GM12878 (cell line): Measurements from ENCODE around the gene OFD1. TPM values are rescaled to one million over a fixed set of nuclear protein-coding genes. Genes with fewer than 3 reads are reported as not detected.

ENCODE experiments used
- ATAC-seq: fragments of 200-7000 bp; cut with Tn5 transposase; 3 replicates; pipeline ENCODE4 v1.9.1; 2020; ENCODE audit warnings: mild to moderate bottlenecking, moderate library complexity
- BruUV-seq: library from RNA; stranded (reverse); fragments of 400-500 nt; replicated peaks from 2 replicates; lab custom pipeline; 2021; lab: Mats Ljungman, UMichigan
- CTCF ChIA-PET: fragments of 300-600 bp; sonication (Branson Sonifier 250); formaldehyde crosslinking; extraction: SDS; loops from one replicate; lab custom pipeline; 2021; ENCODE audit warnings: inconsistent platforms; lab: Yijun Ruan, JAX
- POLR2A ChIA-PET: fragments of 350-600 bp; formaldehyde crosslinking; extraction: SDS; loops from one replicate; lab custom pipeline; 2021; ENCODE audit warnings: inconsistent platforms; lab: Charles Lee
- RAD21 ChIA-PET: fragments of 300-600 bp; sonication (Branson Sonifier 250); formaldehyde crosslinking; loops from one replicate; lab custom pipeline; 2023; ENCODE audit warnings: antibody characterized with exemption; ENCODE audit not compliant: unreplicated experiment; lab: Charles Lee
- SMC1A ChIA-PET: fragments of 300-600 bp; sonication (Branson Sonifier 250); formaldehyde crosslinking; loops from one replicate; lab custom pipeline; 2023; ENCODE audit not compliant: unreplicated experiment, uncharacterized antibody; lab: Charles Lee
- DNase-seq: peaks from one replicate; pipeline ENCODE4 v3.0.0-alpha.2; 2011; ENCODE audit warnings: low read depth, low spot score
- FAIRE-seq: peaks from 3 replicates; lab custom pipeline; 2011; peaks lifted over from hg19 to GRCh38; lab: Jason Lieb, UNC
- H2AFZ ChIP-seq: 2 replicates; pipeline ENCODE4 v1.6.0; 2011; ENCODE audit warnings: low read depth, low read length, control low read depth; ENCODE audit not compliant: control insufficient read depth
- H3K27ac ChIP-seq: 2 replicates; pipeline ENCODE4 v1.5.1; 2011; ENCODE audit warnings: control low read depth; ENCODE audit not compliant: control insufficient read depth, insufficient read depth
- H3K27me3 ChIP-seq, 2 experiments: replicated peaks in 1 of 2; 2 replicates each; pipeline versions ENCODE4 v1.6.0 to v1.6.1; 2011; ENCODE audit warnings: low read length in 1 of 2; ENCODE audit not compliant: control insufficient read depth in 2 of 2, insufficient read depth in 2 of 2
- H3K36me3 ChIP-seq, 2 experiments: 2 replicates each; pipeline ENCODE4 v1.5.1; 2011; ENCODE audit warnings: low read length in 1 of 2; ENCODE audit not compliant: control insufficient read depth in 2 of 2, insufficient read depth in 2 of 2
- H3K4me1 ChIP-seq: 2 replicates; pipeline ENCODE4 v1.6.1; 2011; ENCODE audit warnings: mild to moderate bottlenecking, low read length, moderate library complexity, mixed read lengths; ENCODE audit not compliant: control insufficient read depth, insufficient read depth
- H3K4me2 ChIP-seq: 2 replicates; pipeline ENCODE4 v1.6.0; 2011; ENCODE audit warnings: control low read depth; ENCODE audit not compliant: control insufficient read depth, insufficient read depth
- H3K4me3 ChIP-seq: fragments of 200-600 bp; sonication (generic); 2 replicates; pipeline ENCODE4 v1.5.1; 2016
- H3K79me2 ChIP-seq: 2 replicates; pipeline ENCODE4 v1.6.0; 2011; ENCODE audit warnings: low read length; ENCODE audit not compliant: control insufficient read depth, insufficient read depth
- H3K9ac ChIP-seq: 2 replicates; pipeline ENCODE4 v1.8.0; 2011; ENCODE audit warnings: low read length, control low read depth, mixed read lengths; ENCODE audit not compliant: control insufficient read depth, insufficient read depth
- H3K9me3 ChIP-seq: replicated peaks from 3 replicates; pipeline ENCODE4 v1.5.1; 2011; ENCODE audit warnings: mild to moderate bottlenecking, low read length; ENCODE audit not compliant: control insufficient read depth, insufficient read depth
- H4K20me1 ChIP-seq: 2 replicates; pipeline ENCODE4 v1.6.0; 2011; ENCODE audit not compliant: control insufficient read depth, insufficient read depth
- CEBPZ ChIP-seq: fragments of 150-350 bp; IDR thresholded peaks from 2 replicates; pipeline ENCODE4 v1.6.1; 2016; ENCODE audit warnings: low read depth, low read length
- ESRRA ChIP-seq: IDR thresholded peaks from 2 replicates; pipeline ENCODE4 v1.6.1; 2012; ENCODE audit warnings: mild to moderate bottlenecking, low read length, improper control_type of control experiment
- IKZF1 ChIP-seq: fragments of 450-650 bp; conservative IDR thresholded peaks from 2 replicates; pipeline ENCODE4 v1.6.1; 2017; ENCODE audit warnings: antibody characterized with exemption, mild to moderate bottlenecking
- MAX ChIP-seq: IDR thresholded peaks from 2 replicates; pipeline ENCODE4 v1.6.1; 2012; ENCODE audit warnings: low read depth, low read length, improper control_type of control experiment
- NBN ChIP-seq: fragments of 450-650 bp; IDR thresholded peaks from 2 replicates; pipeline ENCODE4 v1.6.1; 2016
- RCOR1 ChIP-seq: conservative IDR thresholded peaks from 2 replicates; pipeline ENCODE4 v1.6.1; 2012; ENCODE audit warnings: low read depth, low read length, improper control_type of control experiment
- ZSCAN29 ChIP-seq: fragments of 450-650 bp; IDR thresholded peaks from 2 replicates; pipeline ENCODE4 v1.6.1; 2017; ENCODE audit warnings: mild to moderate bottlenecking, moderate library complexity
- WGBS: methylation state at CpG from one replicate; pipeline ENCODE4 v1.1.6; 2016; ENCODE audit warnings: low lambda C conversion rate; ENCODE audit not compliant: insufficient replicate concordance, insufficient coverage; ENCODE audit errors: missing lambda C conversion rate; 5-methylcytosine and 5-hydroxymethylcytosine counted together
- in situ Hi-C: fragments of 300-500 bp; cut with MboI; formaldehyde crosslinking; loops from 9 replicates; pipeline ENCODE4 v1.14.3; 2018; ENCODE audit warnings: mixed read lengths
- intact Hi-C: fragments of 100-400 bp; cut with micrococcal nuclease; formaldehyde crosslinking; loops from one replicate; pipeline ENCODE4 v1.14.2; 2022; ENCODE audit not compliant: unreplicated experiment
- polyA plus RNA-seq, 11 experiments: library from polyadenylated mRNA; depleted of rRNA in 4 of 11; unstranded in 6 of 11; stranded (reverse) in 5 of 11; fragments of >200 nt; fragmentation: Nextera tagmentation in 4 of 11; fragmentation: Illumina TruSeq in 1 of 11; extraction: Ambion mirVana in 4 of 11; extraction: Trizol in 1 of 11; gene quantifications; 1 replicate in 1 of 11; 2 replicates in 10 of 11; pipeline versions ENCODE4 v1.2.1 to v1.2.3, GENCODE V29; 2011 to 2016; ENCODE audit warnings: inconsistent platforms in 2 of 11, missing spikeins in 2 of 11, low read depth in 1 of 11
- total RNA-seq, 4 experiments: library from RNA; depleted of rRNA in 3 of 4; stranded (reverse); fragments of >200 nt in 3 of 4; fragmentation: Illumina TruSeq in 1 of 4; extraction: Trizol in 1 of 4; gene quantifications; 2 replicates each; pipeline versions ENCODE4 v1.2.1 to v1.2.3, GENCODE V29; 2013 to 2021

OFD1 gene
- total and polyA plus RNA-seq, 10 of the 15 experiments (the other 5 are each of a cell fraction or from before 2014, with no cell fraction given): 22.4 to 77.2 (median 34.1) TPM

- TF ChIP-seq CEBPZ: no peak
Measured at GRCh38 chrX:13774696-13775095, 40.1 kb downstream of the OFD1 start (continued).

DNA sequence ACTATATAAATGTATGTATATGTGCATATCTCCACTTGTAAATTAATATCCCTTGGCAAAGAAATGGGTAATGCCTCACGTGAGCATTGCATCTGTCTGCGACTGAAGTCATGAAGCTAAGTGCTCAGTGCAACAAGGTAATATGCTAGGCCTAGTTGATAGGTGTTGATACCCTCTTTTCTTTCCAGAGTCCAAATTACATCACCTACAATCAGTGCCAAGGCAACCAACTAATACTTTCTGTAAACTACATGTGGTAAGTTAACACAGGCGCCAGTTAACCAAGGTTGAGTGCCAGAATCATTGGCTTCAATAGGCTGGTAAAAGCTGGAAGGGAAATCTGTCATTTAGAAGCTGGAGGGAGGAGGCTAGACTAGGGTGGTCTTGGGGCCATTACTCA lies 41.3 kb downstream of the OFD1 start:
- no peaks in the 10 kb centered on the region for H3K9me3 ChIP-seq
- TF ChIP-seq MAX (no peak), RCOR1 (no peak), NBN (no peak), ZSCAN29 (no peak), ESRRA (no peak), IKZF1 (no peak)
- TF ChIP-seq, all 136 proteins: peak for 0
- BruUV-seq: no TSS peak
- CTCF ChIA-PET: interaction anchor here (0.8 to 1.2 kb wide), 4 partner anchors 25 to 829 kb away, joined by 3 to 5 read pairs (median 3); no protein-coding TSS in a partner anchor
- no peak overlapping the region for H2AFZ ChIP-seq
- H3K27ac ChIP-seq: no peak overlapping the region
- DNase-seq: no peak
- RAD21 ChIA-PET: no interaction called here
- no peaks in the 10 kb centered on the region for H4K20me1 ChIP-seq
- no peak for FAIRE-seq
- ATAC-seq: no peak
- SMC1A ChIA-PET: interaction anchor here (1.0 to 2.0 kb wide), 6 partner anchors 14 to 77 kb away, joined by 3 to 10 read pairs (median 4); no protein-coding TSS in a partner anchor
- intact Hi-C loops (no loop called here), in situ Hi-C loops (no loop called here)
- H3K4me1 ChIP-seq: no peaks in the 10 kb centered on the region
- H3K79me2 ChIP-seq: no peaks in the 10 kb centered on the region
- peaks cover 2 to 7% of the 10 kb centered on the region in 2 experiments; a peak in 3 of 4 replicates for H3K36me3 ChIP-seq
- no peaks in the 10 kb centered on the region for H3K27me3 ChIP-seq
- no peak overlapping the region for H3K4me2 ChIP-seq
- H3K9ac ChIP-seq: no peak overlapping the region
- POLR2A ChIA-PET: no interaction called here
- H3K4me3 ChIP-seq: no peak overlapping the region
- 86% methylated on average over 3 of the region's 3 CpGs for WGBS
